Astrocyte of the spinal cord (primary cell): ENCODE results near the gene LRRC32.

Source experiments
- DNase-seq: peaks from one replicate; pipeline ENCODE4 v3.0.0; 2011; ENCODE audit warnings: low read depth, low spot score
- H3K4me3 ChIP-seq: 2 replicates; pipeline ENCODE4 v1.5.1; 2011; ENCODE audit warnings: low read depth, mild to moderate bottlenecking, low read length, moderate library complexity
- in situ Hi-C: cut with HindIII; loops from 2 replicates; pipeline ENCODE4 v1.10.0; 2017; ENCODE audit warnings: low sequenced_read_pairs
- TF ChIP-seq, protein P1 (sequence below): IDR thresholded peaks from 2 replicates; pipeline ENCODE4 v1.5.1; 2012; ENCODE audit warnings: low read depth, mild to moderate bottlenecking, low read length, inconsistent platforms

Gene LRRC32

GRCh38 chr11:76661306-76661751 lies 9.2 kb downstream of the LRRC32 start:
- in situ Hi-C loops, result no loop called here
- TF ChIP-seq, protein P1, sequence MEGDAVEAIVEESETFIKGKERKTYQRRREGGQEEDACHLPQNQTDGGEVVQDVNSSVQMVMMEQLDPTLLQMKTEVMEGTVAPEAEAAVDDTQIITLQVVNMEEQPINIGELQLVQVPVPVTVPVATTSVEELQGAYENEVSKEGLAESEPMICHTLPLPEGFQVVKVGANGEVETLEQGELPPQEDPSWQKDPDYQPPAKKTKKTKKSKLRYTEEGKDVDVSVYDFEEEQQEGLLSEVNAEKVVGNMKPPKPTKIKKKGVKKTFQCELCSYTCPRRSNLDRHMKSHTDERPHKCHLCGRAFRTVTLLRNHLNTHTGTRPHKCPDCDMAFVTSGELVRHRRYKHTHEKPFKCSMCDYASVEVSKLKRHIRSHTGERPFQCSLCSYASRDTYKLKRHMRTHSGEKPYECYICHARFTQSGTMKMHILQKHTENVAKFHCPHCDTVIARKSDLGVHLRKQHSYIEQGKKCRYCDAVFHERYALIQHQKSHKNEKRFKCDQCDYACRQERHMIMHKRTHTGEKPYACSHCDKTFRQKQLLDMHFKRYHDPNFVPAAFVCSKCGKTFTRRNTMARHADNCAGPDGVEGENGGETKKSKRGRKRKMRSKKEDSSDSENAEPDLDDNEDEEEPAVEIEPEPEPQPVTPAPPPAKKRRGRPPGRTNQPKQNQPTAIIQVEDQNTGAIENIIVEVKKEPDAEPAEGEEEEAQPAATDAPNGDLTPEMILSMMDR, result no peak
- no peak for DNase-seq
- no peak overlapping the region for H3K4me3 ChIP-seq

DNA sequence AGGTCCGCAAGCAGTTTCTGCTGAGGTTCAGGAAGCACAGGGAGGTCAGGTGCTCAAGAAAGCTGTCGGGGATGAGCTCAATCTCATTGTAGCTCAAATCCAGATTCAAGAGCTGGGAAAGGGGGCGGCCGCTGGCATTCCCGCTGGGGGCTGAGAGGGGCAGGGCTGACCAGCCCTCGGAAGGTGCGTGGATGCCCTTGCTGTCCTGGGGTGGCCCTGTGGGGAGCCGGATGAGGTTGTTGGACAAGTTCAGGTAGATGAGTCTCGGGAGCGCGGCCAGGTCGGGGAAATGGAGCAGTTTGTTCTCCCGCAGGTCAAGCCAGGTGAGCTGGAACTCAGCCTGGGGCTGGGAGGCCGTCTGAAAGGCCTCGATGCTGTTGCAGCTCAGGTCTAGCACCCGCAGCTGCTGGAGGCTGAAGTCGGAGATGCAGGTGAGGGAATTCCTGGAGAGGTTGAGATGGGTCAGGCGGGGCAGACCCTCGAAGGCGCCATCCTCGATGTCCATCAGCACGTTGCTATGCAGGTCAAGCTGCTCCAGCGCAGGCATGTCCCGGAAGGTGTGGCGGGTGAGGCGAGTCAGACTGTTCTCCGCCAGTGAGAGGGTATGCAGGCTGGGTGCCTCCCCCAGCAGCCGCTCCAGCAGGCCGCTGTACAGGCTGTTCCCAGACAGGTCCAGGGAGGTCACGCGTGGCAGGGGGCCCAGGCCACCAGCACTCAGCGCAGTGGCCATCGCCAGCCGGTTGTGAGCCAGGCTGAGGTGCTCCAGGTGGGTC lies 9.8 kb downstream of the LRRC32 start:
- TF ChIP-seq, protein P1, result no peak
- in situ Hi-C loops, result no loop called here
- no peak for DNase-seq
- H3K4me3 ChIP-seq, result no peak overlapping the region

- TF ChIP-seq, protein P1, result no peak
- DNase-seq, result no peak
- no peak overlapping the region for H3K4me3 ChIP-seq
- in situ Hi-C loops, result no loop called here
These were observed 10.6 kb downstream of the LRRC32 start for GRCh38 chr11:76659672-76660532.

DNA sequence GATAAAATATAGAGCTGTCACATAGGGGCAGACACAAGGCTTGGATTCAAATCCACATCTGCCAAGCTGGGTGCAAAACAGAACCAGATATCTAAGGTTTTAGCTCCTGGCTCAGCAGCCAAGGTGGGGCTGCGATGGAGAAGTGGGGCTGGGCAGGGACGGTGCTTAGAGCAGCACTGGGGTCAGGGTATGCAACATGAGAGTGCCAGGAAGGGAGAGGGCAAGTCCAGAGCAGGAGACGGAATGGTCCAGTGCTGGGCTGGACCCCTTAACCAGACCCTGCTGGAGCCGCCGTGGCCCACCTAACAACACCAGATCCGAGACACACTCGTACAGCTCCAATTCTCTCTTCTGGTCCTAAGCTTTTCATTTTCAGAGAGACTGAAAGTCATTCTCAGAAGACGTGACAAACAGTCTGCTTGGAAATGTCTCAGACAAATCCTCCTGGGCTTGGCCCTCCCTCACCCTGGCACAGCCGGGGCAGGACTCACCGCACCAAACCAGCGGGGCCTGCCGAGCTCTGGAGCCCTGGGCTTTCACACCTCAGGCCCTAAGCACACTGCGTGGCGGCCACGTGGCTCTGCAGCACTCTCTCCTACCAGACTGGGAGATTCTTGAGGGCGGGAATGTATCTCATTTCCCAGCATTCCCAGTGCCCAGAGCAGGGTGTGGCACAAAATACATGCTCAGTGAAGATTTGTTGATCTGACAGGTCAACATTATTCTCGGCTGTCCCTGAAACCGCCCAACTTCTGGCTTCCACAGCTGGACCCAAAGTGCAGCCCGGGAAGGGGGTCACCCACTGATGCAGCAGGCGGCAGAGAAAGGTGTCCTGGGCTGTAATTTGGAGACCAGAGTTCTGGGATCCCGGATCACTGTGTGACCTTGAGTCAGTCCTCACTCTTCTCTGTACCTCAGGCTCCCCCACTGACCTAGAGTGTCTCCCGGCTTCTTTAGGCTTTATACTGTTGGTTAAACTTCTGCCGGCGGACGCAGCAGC lies 11.6 kb downstream of the LRRC32 start:
- H3K4me3 ChIP-seq, result no peak overlapping the region
- DNase-seq, result no peak
- TF ChIP-seq, protein P1, result no peak
- in situ Hi-C loops, result no loop called here

DNA sequence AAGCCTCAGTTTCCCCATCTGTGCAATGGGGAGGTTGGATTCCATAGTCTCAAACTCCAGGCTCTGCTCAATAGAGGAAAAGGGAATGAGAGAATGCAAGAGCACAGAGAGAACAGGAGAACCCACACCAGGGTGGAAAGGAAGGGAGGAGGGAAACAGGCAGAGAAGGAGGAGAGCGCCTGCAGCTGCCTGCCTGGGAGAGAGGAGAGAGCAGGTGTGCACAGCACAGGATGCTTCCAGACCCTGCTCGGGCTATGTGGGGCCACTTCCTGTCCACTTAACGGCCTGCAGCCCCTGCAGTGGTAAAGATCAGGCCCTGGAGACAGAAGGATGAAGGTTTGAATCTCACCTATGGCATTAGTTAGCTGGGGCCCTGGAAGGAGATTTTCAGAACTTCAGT lies 12.3 kb downstream of the LRRC32 start:
- TF ChIP-seq, protein P1, result no peak
- no peak for DNase-seq
- no peak overlapping the region for H3K4me3 ChIP-seq
- in situ Hi-C loops, result no loop called here
